Kidney epithelial cell (primary cell): ENCODE measurements around the gene GRHL3. TPM values are rescaled to one million over a fixed set of nuclear protein-coding genes. Genes with fewer than 3 reads are reported as not detected.

Experiments
- DNase-seq: peaks from one replicate; pipeline ENCODE4 v3.0.0-alpha.2; 2010; ENCODE audit warnings: low read depth
- H3K27me3 ChIP-seq: 2 replicates; pipeline ENCODE4 v1.6.0; 2011; ENCODE audit warnings: low read length; ENCODE audit not compliant: control insufficient read depth, insufficient read depth
- H3K36me3 ChIP-seq: 2 replicates; pipeline ENCODE4 v1.5.1; 2011; ENCODE audit warnings: low read length; ENCODE audit not compliant: control insufficient read depth, insufficient read depth
- H3K4me3 ChIP-seq: 2 replicates; pipeline ENCODE4 v1.5.1; 2011; ENCODE audit warnings: low read depth, mild to moderate bottlenecking, control low read depth, low read length
- total RNA-seq: library from RNA; depleted of rRNA; stranded (reverse); fragments of >200 nt; gene quantifications from 2 replicates; pipeline ENCODE4 v1.2.3, GENCODE V29; 2015
- TF ChIP-seq, protein P1 (sequence below): IDR thresholded peaks from 2 replicates; pipeline ENCODE4 v1.5.1; 2011; ENCODE audit warnings: mild to moderate bottlenecking, moderate library complexity, low read length, control low read depth, inconsistent platforms; ENCODE audit not compliant: insufficient read depth, poor library complexity, severe bottlenecking

The GRHL3 gene
- total RNA-seq, 1 donor from 2014 or later = 12.5 TPM

- Histone ChIP-seq H3K36me3 (no peaks in the 10 kb centered on the region), H3K4me3 (no peak overlapping the region), H3K27me3 (no peaks in the 10 kb centered on the region)
- TF ChIP-seq, protein P1, sequence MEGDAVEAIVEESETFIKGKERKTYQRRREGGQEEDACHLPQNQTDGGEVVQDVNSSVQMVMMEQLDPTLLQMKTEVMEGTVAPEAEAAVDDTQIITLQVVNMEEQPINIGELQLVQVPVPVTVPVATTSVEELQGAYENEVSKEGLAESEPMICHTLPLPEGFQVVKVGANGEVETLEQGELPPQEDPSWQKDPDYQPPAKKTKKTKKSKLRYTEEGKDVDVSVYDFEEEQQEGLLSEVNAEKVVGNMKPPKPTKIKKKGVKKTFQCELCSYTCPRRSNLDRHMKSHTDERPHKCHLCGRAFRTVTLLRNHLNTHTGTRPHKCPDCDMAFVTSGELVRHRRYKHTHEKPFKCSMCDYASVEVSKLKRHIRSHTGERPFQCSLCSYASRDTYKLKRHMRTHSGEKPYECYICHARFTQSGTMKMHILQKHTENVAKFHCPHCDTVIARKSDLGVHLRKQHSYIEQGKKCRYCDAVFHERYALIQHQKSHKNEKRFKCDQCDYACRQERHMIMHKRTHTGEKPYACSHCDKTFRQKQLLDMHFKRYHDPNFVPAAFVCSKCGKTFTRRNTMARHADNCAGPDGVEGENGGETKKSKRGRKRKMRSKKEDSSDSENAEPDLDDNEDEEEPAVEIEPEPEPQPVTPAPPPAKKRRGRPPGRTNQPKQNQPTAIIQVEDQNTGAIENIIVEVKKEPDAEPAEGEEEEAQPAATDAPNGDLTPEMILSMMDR = no peak
- DNase-seq = no peak
Measured at GRCh38 chr1:24386241-24386640, 67.1 kb downstream of the GRHL3 start.

DNA sequence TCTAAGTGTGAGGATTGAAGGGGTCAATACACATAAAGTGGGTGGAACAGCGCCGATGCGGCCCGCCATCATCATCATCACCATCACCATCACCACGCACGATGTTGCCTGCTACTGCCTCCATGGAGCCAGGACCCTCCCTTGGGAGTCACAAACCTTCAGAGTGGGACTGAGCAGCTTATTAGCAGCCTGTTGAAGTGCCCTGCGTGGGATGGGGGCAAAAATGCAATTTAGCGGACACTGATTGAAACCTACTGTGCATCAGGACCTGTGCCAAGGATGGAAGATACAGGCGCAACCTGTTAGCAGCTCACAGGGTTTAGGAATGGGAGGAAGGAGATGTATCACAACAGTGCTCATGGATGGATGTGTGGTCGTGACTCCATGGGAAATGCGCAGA is 67.8 kb downstream of the GRHL3 start:
- H3K27me3 ChIP-seq = no peaks in the 10 kb centered on the region
- DNase-seq = no peak
- H3K4me3 ChIP-seq = no peak overlapping the region
- H3K36me3 ChIP-seq = no peaks in the 10 kb centered on the region
- TF ChIP-seq, protein P1 = no peak

DNA sequence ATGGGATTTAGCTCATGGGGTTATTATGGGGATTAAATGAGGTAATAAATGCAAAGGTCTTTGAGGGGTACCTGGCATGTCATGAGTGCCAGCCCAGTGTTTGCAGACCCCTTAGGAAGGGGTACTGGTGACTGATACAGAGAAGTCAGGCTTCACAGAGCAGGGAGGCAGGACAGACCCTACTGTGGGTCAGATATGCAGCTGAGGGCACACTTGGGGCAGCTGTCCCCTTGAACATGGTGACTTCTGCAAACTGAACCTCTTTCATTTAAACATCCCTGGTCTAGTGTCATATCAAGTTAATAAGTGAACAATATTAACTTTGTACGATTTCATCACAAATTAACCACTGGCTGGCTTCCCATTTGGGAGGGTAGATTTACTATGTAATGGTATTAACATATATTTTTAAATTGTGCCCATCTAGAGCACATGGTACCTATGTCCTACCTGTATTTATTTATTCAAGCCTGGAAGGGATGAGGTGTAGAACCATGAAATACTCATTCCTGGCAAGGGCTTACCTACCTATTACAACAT is 68.5 kb downstream of the GRHL3 start:
- Histone ChIP-seq H3K4me3 (no peak overlapping the region), H3K36me3 (no peaks in the 10 kb centered on the region), H3K27me3 (no peaks in the 10 kb centered on the region)
- DNase-seq = no peak
- TF ChIP-seq, protein P1 = no peak

DNA sequence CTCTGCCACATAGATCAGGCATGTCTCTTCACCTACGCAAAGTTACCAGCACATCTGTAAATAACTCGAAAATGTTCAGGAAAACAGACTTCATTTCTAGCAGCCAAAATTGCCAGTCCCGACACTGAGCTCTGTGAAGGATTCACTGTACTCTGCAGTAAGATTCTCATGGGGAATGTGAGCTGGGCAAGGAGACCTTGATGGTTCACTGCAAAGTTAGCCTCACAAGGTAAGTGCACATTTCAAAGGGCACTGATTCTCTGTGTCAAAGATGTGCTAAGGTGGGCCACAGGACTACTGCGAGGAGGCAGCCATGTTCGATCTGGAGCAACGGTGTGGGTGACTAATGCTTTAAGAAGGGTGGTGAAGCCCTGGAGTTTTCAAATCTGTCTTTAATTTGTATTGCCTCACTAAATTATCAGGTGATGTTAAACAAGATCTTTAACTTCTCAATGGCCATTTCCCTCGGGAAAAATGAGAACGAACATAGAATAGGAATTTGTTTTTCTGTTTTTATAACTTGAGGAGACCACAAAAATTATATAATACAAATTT is 69.3 kb downstream of the GRHL3 start:
- DNase-seq = no peak
- Histone ChIP-seq H3K27me3 (no peaks in the 10 kb centered on the region), H3K36me3 (no peaks in the 10 kb centered on the region), H3K4me3 (no peak overlapping the region)
- TF ChIP-seq, protein P1 = no peak

DNA sequence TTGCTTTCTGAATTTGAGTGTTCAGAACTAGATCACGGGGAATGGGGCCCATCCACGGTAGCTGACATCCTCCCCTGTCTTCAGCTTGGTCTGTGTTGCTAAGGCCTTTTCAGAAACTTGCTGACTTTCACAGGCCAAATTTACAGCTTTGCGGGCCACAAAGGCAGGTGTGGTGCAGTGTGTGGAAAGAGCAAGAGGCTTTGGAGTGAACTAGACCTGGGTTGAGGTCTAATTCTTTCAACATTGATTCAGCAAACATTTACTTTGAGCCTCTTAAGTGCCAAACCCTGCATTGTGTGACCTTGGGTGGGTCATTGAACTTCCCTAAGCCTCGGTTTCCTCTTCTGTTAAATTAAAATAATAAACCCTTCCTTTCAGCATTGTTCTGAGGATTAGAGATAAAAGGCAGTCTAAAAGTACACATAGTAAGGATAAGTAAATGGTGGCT is 70.1 kb downstream of the GRHL3 start:
- TF ChIP-seq, protein P1 = no peak
- no peaks in the 10 kb centered on the region for H3K36me3 ChIP-seq
- no peak for DNase-seq

GRCh38 chr1:24390924-24391782 is 72.0 kb downstream of the GRHL3 start:
- DNase-seq = no peak
- TF ChIP-seq, protein P1 = peak; percentile 96
- no peak overlapping the region for H3K4me3 ChIP-seq
- H3K27me3 ChIP-seq = no peaks in the 10 kb centered on the region
- no peaks in the 10 kb centered on the region for H3K36me3 ChIP-seq

More for the DNA sequence above, 70.1 kb downstream of the GRHL3 start:
- Histone ChIP-seq H3K4me3 (no peak overlapping the region), H3K27me3 (no peaks in the 10 kb centered on the region)
